HUES6 (cell line): ENCODE data around the gene SWT1.
"Not testable (repeated sequence)": the region's sequence is repeated elsewhere in the genome, so short reads cannot be mapped to it uniquely, and the experiment has no call there.

Experiments
- H3K27ac ChIP-seq: 2 replicates; pipeline ENCODE4 v1.7.0; 2013; ENCODE audit warnings: low read depth, mild to moderate bottlenecking, low read length, inconsistent platforms
- H3K27me3 ChIP-seq: 2 replicates; pipeline ENCODE4 v1.6.1; 2013; ENCODE audit warnings: low read length; ENCODE audit not compliant: control insufficient read depth, insufficient read depth
- H3K36me3 ChIP-seq: 2 replicates; pipeline ENCODE4 v1.6.1; 2013; ENCODE audit warnings: low read length; ENCODE audit not compliant: control insufficient read depth, insufficient read depth
- H3K4me1 ChIP-seq: 2 replicates; pipeline ENCODE4 v1.6.1; 2013; ENCODE audit warnings: low read length; ENCODE audit not compliant: control insufficient read depth, insufficient read depth
- H3K4me3 ChIP-seq: 2 replicates; pipeline ENCODE4 v1.5.1; 2013; ENCODE audit warnings: low read depth, low read length
- H3K9ac ChIP-seq: one replicate; pipeline ENCODE4 v1.6.1; 2013; ENCODE audit warnings: mild to moderate bottlenecking, low read length
- H3K9me3 ChIP-seq: 2 replicates; pipeline ENCODE4 v1.6.1; 2013; ENCODE audit warnings: low read depth, low read length; ENCODE audit not compliant: control insufficient read depth, insufficient read depth

Gene SWT1

GRCh38 chr1:185245466-185245865 is 88.5 kb downstream of the SWT1 start:
- Histone ChIP-seq H3K9me3 (no peaks in the 10 kb centered on the region), H3K27me3 (no peaks in the 10 kb centered on the region), H3K4me1 (peaks cover 15% of the 10 kb centered on the region), H3K9ac (no peak overlapping the region), H3K36me3 (no peaks in the 10 kb centered on the region), H3K27ac (no peak overlapping the region), H3K4me3 (no peak overlapping the region)

- peak overlapping the region; percentile 54; the same call in 1 of the 2 replicates for H3K27ac ChIP-seq
- no peaks in the 10 kb centered on the region for H3K9me3 ChIP-seq
- H3K36me3 ChIP-seq: no peaks in the 10 kb centered on the region
- peaks cover 15% of the 10 kb centered on the region for H3K4me1 ChIP-seq
- no peak overlapping the region for H3K4me3 ChIP-seq
- H3K9ac ChIP-seq: no peak overlapping the region
- no peaks in the 10 kb centered on the region for H3K27me3 ChIP-seq
Observed at GRCh38 chr1:185249563-185249962, 92.6 kb downstream of the SWT1 start.

- H3K27ac ChIP-seq: peak overlapping the region; percentile 54; the same call in 1 of the 2 replicates
- no peaks in the 10 kb centered on the region for H3K36me3 ChIP-seq
- H3K9me3 ChIP-seq: no peaks in the 10 kb centered on the region
- H3K4me1 ChIP-seq: peaks cover 15% of the 10 kb centered on the region
- no peaks in the 10 kb centered on the region for H3K27me3 ChIP-seq
- 0 out of 2 replicates have a peak overlapping the region, but pooled peaks have one; percentile 6 for H3K4me3 ChIP-seq
- no peak overlapping the region for H3K9ac ChIP-seq
Observed at GRCh38 chr1:185250063-185250462, 93.1 kb downstream of the SWT1 start.

GRCh38 chr1:185251928-185252327 is 95.0 kb downstream of the SWT1 start:
- not testable (repeated sequence) for H3K36me3 ChIP-seq, H3K4me3 ChIP-seq, H3K27me3 ChIP-seq, H3K9me3 ChIP-seq, H3K27ac ChIP-seq, H3K9ac ChIP-seq
- peaks cover 15% of the 10 kb centered on the region for H3K4me1 ChIP-seq

- H3K36me3 ChIP-seq, H3K27ac ChIP-seq, H3K4me3 ChIP-seq, H3K9ac ChIP-seq, H3K27me3 ChIP-seq, H3K9me3 ChIP-seq: not testable (repeated sequence)
- H3K4me1 ChIP-seq: peaks cover 15% of the 10 kb centered on the region
Observed at GRCh38 chr1:185252404-185252803, 95.4 kb downstream of the SWT1 start.

- H3K9me3 ChIP-seq, H3K4me3 ChIP-seq, H3K27ac ChIP-seq, H3K9ac ChIP-seq, H3K4me1 ChIP-seq, H3K36me3 ChIP-seq, H3K27me3 ChIP-seq: not testable (repeated sequence)
Observed at GRCh38 chr1:185255595-185255994, 98.6 kb downstream of the SWT1 start.

- not testable (repeated sequence) for H3K9me3 ChIP-seq, H3K36me3 ChIP-seq, H3K27ac ChIP-seq, H3K27me3 ChIP-seq, H3K4me1 ChIP-seq
- Histone ChIP-seq H3K9ac (peak overlapping the region; percentile 78), H3K4me3 (peak overlapping the region; percentile 53)
Observed at GRCh38 chr1:185257116-185257949, 100.4 kb downstream of the SWT1 start.

GRCh38 chr1:185257950-185258208 is 100.9 kb downstream of the SWT1 start:
- no peak overlapping the region for H3K27ac ChIP-seq
- H3K9me3 ChIP-seq: peaks cover 2% of the 10 kb centered on the region; the same call in 1 of the 2 replicates
- H3K9ac ChIP-seq: no peak overlapping the region

GRCh38 chr1:185258676-185259075 is 101.7 kb downstream of the SWT1 start:
- Histone ChIP-seq H3K9ac (no peak overlapping the region), H3K27me3 (no peaks in the 10 kb centered on the region)

More at GRCh38 chr1:185257950-185258208, 100.9 kb downstream of the SWT1 start:
- Histone ChIP-seq H3K27me3 (no peaks in the 10 kb centered on the region), H3K4me3 (peak overlapping the region; percentile 53; the same call in 1 of the 2 replicates), H3K36me3 (no peaks in the 10 kb centered on the region), H3K4me1 (peaks cover 4% of the 10 kb centered on the region; the same call in 1 of the 2 replicates)

GRCh38 chr1:185260611-185261010 is 103.6 kb downstream of the SWT1 start:
- Histone ChIP-seq H3K4me3 (no peak overlapping the region), H3K4me1 (peaks cover 4% of the 10 kb centered on the region; the same call in 1 of the 2 replicates), H3K36me3 (no peaks in the 10 kb centered on the region), H3K27ac (no peak overlapping the region), H3K9ac (no peak overlapping the region), H3K9me3 (peaks cover 2% of the 10 kb centered on the region; the same call in 1 of the 2 replicates), H3K27me3 (no peaks in the 10 kb centered on the region)

More at GRCh38 chr1:185258676-185259075, 101.7 kb downstream of the SWT1 start:
- H3K36me3 ChIP-seq: no peaks in the 10 kb centered on the region
- H3K9me3 ChIP-seq: peaks cover 2% of the 10 kb centered on the region; the same call in 1 of the 2 replicates
- H3K4me1 ChIP-seq: peaks cover 4% of the 10 kb centered on the region; the same call in 1 of the 2 replicates
- H3K4me3 ChIP-seq: peak overlapping the region; percentile 53; the same call in 1 of the 2 replicates
- no peak overlapping the region for H3K27ac ChIP-seq

GRCh38 chr1:185262151-185262550 is 105.2 kb downstream of the SWT1 start:
- Histone ChIP-seq H3K27me3 (no peaks in the 10 kb centered on the region), H3K27ac (no peak overlapping the region), H3K4me1 (peaks cover 4% of the 10 kb centered on the region; the same call in 1 of the 2 replicates), H3K9ac (no peak overlapping the region), H3K9me3 (peaks cover 2% of the 10 kb centered on the region; the same call in 1 of the 2 replicates), H3K4me3 (no peak overlapping the region), H3K36me3 (no peaks in the 10 kb centered on the region)
